Heart left ventricle (tissue), 16 donors: ENCODE results near the gene FAM20C. TPM values are rescaled to one million over a fixed set of nuclear protein-coding genes. Genes with fewer than 3 reads are reported as not detected.

Experiments used
- ATAC-seq, 4 donors: fragments of 200-7000 bp; cut with Tn5 transposase; one replicate each; pipeline ENCODE4 v1.9.1; 2020 to 2022; ENCODE audit warnings: moderate library complexity in 4 of 4, mild to moderate bottlenecking in 3 of 4, moderate number of reproducible peaks in 1 of 4
- DNase-seq, 5 donors: peaks; one replicate each; pipeline ENCODE4 v3.0.0-alpha.2; 2020
- H3K27ac ChIP-seq, 12 donors: fragments of 200-600 bp; sonication (generic) in 4 of 12; one replicate each; pipeline versions ENCODE4 v1.5.0 to v1.8.0; 2016 to 2022; ENCODE audit warnings: mild to moderate bottlenecking in 2 of 12
- H3K27me3 ChIP-seq, 9 donors: fragments of 200-600 bp; sonication (generic) in 2 of 9; one replicate each; pipeline versions ENCODE4 v1.5.1 to v1.8.0; 2016 to 2022; ENCODE audit warnings: mild to moderate bottlenecking in 3 of 9
- H3K36me3 ChIP-seq, 9 donors: fragments of 200-600 bp; sonication (generic) in 2 of 9; one replicate each; pipeline versions ENCODE4 v1.5.0 to v1.8.0; 2018 to 2022; ENCODE audit warnings: mild to moderate bottlenecking in 2 of 9
- H3K4me1 ChIP-seq, 12 donors: fragments of 200-600 bp; sonication (generic) in 4 of 12; one replicate each; pipeline versions ENCODE4 v1.5.0 to v1.8.0; 2016 to 2022; ENCODE audit warnings: mild to moderate bottlenecking in 3 of 12
- H3K4me3 ChIP-seq, 12 donors: fragments of 200-600 bp; sonication (generic) in 4 of 12; one replicate each; pipeline versions ENCODE4 v1.5.0 to v1.8.0; 2017 to 2022; ENCODE audit warnings: mild to moderate bottlenecking in 9 of 12, moderate library complexity in 4 of 12
- H3K9me3 ChIP-seq, 12 donors: fragments of 200-600 bp; sonication (generic) in 4 of 12; one replicate each; pipeline versions ENCODE4 v1.5.0 to v1.8.0; 2016 to 2022; ENCODE audit warnings: mild to moderate bottlenecking in 1 of 12
- POLR2A ChIP-seq, 2 donors: fragments of 450-650 bp; IDR thresholded peaks; one replicate each; pipeline ENCODE4 v1.6.1; 2017; ENCODE audit warnings: antibody characterized with exemption in 2 of 2, mild to moderate bottlenecking in 2 of 2, moderate library complexity in 2 of 2
- WGBS, 4 donors: extraction: QIAGEN DNeasy Blood & Tissue Kit in 2 of 4; methylation state at CpG; one replicate each; pipeline versions ENCODE4 v1.1.5 to v1.1.7; 2013 to 2018; 5-methylcytosine and 5-hydroxymethylcytosine counted together
- intact Hi-C, 10 donors: fragments of 100-400 bp; cut with DNase I; formaldehyde crosslinking; loops; one replicate each; pipeline versions ENCODE4 v1.11.1 to v1.14.2; 2022
- polyA plus RNA-seq, 2 donors: library from polyadenylated mRNA; stranded (reverse); fragments of 200-250 nt; gene quantifications; one replicate each; pipeline ENCODE4 v1.2.3, GENCODE V29; 2013
- total RNA-seq, 9 donors: library from RNA; depleted of rRNA in 2 of 9; stranded (reverse); fragments of >200 nt in 2 of 9; fragmentation: NEBNext Ultra II Directional in 3 of 9; extraction: Animal tissue kit (Norgen Biotek cat#: 25700) in 3 of 9; gene quantifications; one replicate each; pipeline versions ENCODE4 v1.1.0 to v1.2.4, GENCODE V29; 2016 to 2023
- TF ChIP-seq, protein P1 (sequence below), 12 donors: fragments of 200-600 bp; sonication (generic) in 4 of 12; IDR thresholded peaks; one replicate each; pipeline versions ENCODE4 v1.5.0 to v1.8.0; 2018 to 2022; ENCODE audit warnings: antibody characterized with exemption in 12 of 12, mild to moderate bottlenecking in 5 of 12
- donor health status: ischemic (EF 13 %, LVEDD 7.1; RV severe dilation, severe dysfunction).
- donor health status: healthy with polysubstance abuse.
- donor health status: DM: no; HTN: yes; CAD: no.
- donor health status: DM: no; HTN: no; CAD: no.
- donor health status: ischemic (EF 25% LVEDD 6.9; RV normal size, moderate dysfunction).
- donor health status: ischemic (EF 25% LVEDD 5.7; RV mildly dilated, moderate dysfunction).
- donor health status: healthy.
- donor health status: DM: yes; HTN: yes; CAD: no.
- donor health status: ischemic (EF 35%, LVEDD 5.7; RV mildly dilated, moderate dysfunction).
- donor health status: nonischemic (EF 11% LVEDD 7.7; RV severe dilation, severe dysfunction).
- donor health status: DM: yes; HTN: yes; CAD: no.
- donor health status: PGD.
- donor health status: ischemic (EF 29% LVEDD 5.4; RV normal size, mild dysfunction).
- donor health status: nonischemic (EF 23%, LVEDD 6.1; RV moderate dilation, normal function).

Gene FAM20C
- total and polyA plus RNA-seq, 11 donors: 11.1 to 52.0 (median 21.0) TPM

DNA sequence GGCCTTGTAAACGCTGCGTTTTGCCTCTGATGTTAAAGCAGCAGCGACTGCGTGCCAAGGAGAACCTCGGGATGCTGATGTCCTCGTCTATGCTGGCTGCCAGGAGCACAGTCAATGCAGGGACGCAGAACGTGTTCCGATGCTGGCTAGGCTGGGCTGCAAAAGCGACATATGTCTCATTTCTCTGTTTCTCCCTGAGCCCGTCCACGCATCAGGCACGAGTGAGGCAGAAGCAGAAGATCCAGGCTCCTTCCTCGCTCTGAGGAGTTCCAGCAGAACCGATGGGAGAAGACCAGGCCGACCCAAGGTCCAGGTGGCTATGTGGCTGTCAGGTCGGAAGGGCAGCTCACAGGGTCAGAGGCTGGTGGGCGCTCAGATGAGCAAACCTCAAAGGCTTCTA lies 93.9 kb downstream of the FAM20C start:
- no peaks in the 10 kb centered on the region for H3K9me3 ChIP-seq
- H3K27me3 ChIP-seq: peaks cover 20 to 53% (median 33%) of the 10 kb centered on the region in 9 donors
- peak in 2 of 5 donors; percentile 8 to 10 for DNase-seq
- WGBS, 4 donors: 84 to 90% (median 86%) methylated on average over 14 to 18 of the region's 18 CpGs
- H3K36me3 ChIP-seq: no peaks in the 10 kb centered on the region
- no peak for ATAC-seq
- H3K4me1 ChIP-seq: peaks cover 0 to 15% (median 0%) of the 10 kb centered on the region in 12 donors
- no peak overlapping the region for H3K27ac ChIP-seq
- no peak overlapping the region for H3K4me3 ChIP-seq
- intact Hi-C loops: no loop called here
- TF ChIP-seq, protein P1, sequence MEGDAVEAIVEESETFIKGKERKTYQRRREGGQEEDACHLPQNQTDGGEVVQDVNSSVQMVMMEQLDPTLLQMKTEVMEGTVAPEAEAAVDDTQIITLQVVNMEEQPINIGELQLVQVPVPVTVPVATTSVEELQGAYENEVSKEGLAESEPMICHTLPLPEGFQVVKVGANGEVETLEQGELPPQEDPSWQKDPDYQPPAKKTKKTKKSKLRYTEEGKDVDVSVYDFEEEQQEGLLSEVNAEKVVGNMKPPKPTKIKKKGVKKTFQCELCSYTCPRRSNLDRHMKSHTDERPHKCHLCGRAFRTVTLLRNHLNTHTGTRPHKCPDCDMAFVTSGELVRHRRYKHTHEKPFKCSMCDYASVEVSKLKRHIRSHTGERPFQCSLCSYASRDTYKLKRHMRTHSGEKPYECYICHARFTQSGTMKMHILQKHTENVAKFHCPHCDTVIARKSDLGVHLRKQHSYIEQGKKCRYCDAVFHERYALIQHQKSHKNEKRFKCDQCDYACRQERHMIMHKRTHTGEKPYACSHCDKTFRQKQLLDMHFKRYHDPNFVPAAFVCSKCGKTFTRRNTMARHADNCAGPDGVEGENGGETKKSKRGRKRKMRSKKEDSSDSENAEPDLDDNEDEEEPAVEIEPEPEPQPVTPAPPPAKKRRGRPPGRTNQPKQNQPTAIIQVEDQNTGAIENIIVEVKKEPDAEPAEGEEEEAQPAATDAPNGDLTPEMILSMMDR (IDR thresholded peaks at IDR 0.05): no peak
- no peak for TF ChIP-seq POLR2A (IDR thresholded peaks at IDR 0.05)

DNA sequence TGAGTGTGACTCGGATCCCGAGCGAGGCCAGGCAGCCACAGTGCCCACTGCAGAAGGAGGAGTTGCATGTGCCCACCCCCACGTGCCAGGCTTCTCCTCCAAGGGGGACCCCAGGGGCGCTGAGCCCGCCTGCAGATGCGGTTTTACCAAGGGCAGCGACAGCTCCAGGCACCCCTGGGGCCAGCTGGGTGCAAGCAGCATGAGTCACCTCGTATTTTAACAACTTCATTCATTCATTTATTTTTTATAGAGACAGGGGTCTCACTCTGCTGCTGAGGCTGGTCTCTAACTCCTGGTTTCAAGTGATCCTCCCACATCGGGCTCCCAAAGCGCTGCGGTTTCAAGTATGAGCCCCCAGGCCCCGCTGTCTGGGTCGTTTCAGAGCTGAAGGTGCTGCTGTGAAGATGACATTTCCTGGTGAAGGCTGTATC lies 96.3 kb downstream of the FAM20C start:
- 65 to 74% (median 70%) methylated on average over 14 of the region's 14 CpGs for WGBS, 4 donors

DNA sequence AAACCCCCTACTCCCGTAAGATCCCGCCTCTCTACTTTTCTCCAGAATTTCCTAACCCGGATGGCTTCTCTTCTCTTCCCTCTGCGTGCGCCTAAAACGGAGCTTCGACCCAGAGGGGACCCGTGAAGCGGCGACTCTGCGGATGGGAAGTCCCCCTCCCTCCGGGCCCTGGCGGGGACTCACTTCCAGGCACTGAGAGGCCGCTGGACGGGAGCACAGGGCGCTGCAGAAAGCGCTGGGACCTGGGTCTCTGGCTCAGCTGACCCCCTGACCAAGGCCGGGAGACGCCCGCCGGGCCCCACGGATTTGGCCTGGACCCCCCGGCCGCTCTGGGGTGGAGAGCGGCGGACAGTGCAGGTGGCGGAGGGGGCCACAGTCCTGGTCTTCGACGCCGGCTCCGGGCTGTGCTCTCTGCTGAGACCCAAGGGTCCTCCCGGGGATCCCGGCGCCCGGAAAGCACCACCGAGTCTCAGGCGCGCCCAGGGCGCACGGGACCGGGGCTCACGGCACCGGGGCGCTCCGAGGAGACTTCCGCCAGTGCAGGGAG lies 96.9 kb downstream of the FAM20C start:
- WGBS, 4 donors: 9 to 16% (median 11%) methylated on average over 27 to 46 of the region's 46 CpGs
- peak overlapping the region in 1 of 12 donors; percentile 0 for H3K4me3 ChIP-seq
- peaks cover 26 to 81% (median 61%) of the 10 kb centered on the region in 9 donors for H3K27me3 ChIP-seq
- ATAC-seq (no peak), DNase-seq (peak in 1 of 5 donors; percentile 13)
- H3K9me3 ChIP-seq: no peaks in the 10 kb centered on the region
- H3K4me1 ChIP-seq: peaks cover 0 to 15% (median 0%) of the 10 kb centered on the region in 12 donors
- intact Hi-C loops: no loop called here
- no peak for TF ChIP-seq POLR2A (IDR thresholded peaks at IDR 0.05)
- TF ChIP-seq, protein P1 (IDR thresholded peaks at IDR 0.05): no peak
- H3K36me3 ChIP-seq: no peaks in the 10 kb centered on the region
- H3K27ac ChIP-seq: no peak overlapping the region

More for the DNA sequence above, 96.3 kb downstream of the FAM20C start:
- intact Hi-C loops: no loop called here
- H3K27ac ChIP-seq: no peak overlapping the region
- H3K36me3 ChIP-seq: no peaks in the 10 kb centered on the region
- H3K4me3 ChIP-seq: no peak overlapping the region
- TF ChIP-seq, protein P1 (IDR thresholded peaks at IDR 0.05): no peak
- TF ChIP-seq POLR2A (IDR thresholded peaks at IDR 0.05): no peak
- H3K27me3 ChIP-seq: peaks cover 26 to 75% (median 55%) of the 10 kb centered on the region in 9 donors
- no peaks in the 10 kb centered on the region for H3K9me3 ChIP-seq
- H3K4me1 ChIP-seq: peaks cover 0 to 15% (median 0%) of the 10 kb centered on the region in 12 donors
- peak in 1 of 5 donors; percentile 11 for DNase-seq
- ATAC-seq: no peak

DNA sequence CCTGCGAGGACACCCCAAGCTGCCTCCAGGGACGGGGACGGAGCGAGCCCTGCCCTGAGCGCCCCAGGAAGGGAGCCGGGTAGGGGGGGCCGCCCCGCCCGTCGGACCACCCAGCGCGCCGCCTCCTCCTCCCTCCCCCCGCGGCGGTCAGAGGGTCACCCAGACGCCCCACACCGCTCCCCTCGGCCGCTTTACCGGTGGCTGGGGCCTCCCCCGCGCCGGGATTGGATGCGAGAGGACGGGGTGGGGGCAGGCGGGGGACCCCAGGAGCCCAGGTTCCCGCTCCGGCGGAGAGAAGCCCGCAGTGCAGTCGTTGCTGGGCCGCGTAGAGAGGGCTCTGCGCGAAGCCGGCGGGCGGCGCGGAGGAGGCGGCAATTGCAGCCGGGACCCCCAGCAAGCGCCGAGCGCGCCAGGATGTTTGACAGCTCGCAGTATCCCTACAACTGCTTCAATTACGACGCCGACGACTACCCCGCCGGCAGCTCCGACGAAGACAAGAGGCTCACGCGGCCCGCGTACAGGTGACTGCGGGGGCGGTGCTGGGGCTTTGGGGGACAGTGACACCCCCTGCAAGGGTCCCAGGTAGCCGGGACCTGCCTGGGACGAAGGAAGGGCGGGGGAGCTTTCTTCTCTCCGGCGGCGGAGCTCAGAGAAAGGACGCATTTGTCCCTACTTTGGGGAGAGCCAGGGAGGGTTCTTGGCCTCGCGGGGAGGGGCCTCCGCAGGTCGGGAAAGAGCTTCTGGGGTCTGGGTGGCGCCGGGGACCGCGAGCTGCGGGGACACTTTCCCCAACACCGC lies 97.6 kb downstream of the FAM20C start, which contains the start of gene FOXL3:
FOXL3 (plus strand) TSS at position 415 of the 798 bp plus-strand sequence; CDS start at position 415, 0 bp downstream.
- peak within 1 kb of the TSS in 1 of 12 donors; percentile 0 for H3K4me3 ChIP-seq
- intact Hi-C loops: no loop called here
- H3K27ac ChIP-seq: no peak within 1 kb of the TSS
- H3K27me3 ChIP-seq: peaks cover 26 to 86% (median 61%) of the 10 kb centered on the region in 9 donors
- 3 to 5% (median 4%) methylated on average over 24 to 79 of the region's 79 CpGs for WGBS, 4 donors
- DNase-seq (peak in 1 of 5 donors; percentile 21), ATAC-seq (no peak)
- H3K36me3 ChIP-seq: no peaks in the 10 kb centered on the region
- TF ChIP-seq, protein P1 (IDR thresholded peaks at IDR 0.05): no peak
- TF ChIP-seq POLR2A (IDR thresholded peaks at IDR 0.05): no peak
- no peaks in the 10 kb centered on the region for H3K9me3 ChIP-seq
- H3K4me1 ChIP-seq: peaks cover 0 to 15% (median 0%) of the 10 kb centered on the region in 12 donors
